GM23248 (cell line): Measurements from ENCODE around the gene PLXNB1.
"Not testable (repeated sequence)": the region's sequence is repeated elsewhere in the genome, so short reads cannot be mapped to it uniquely, and the experiment has no call there.

Source experiments
- EZH2 ChIP-seq: fragments of 200-600 bp; sonication (generic); IDR thresholded peaks from 2 replicates; pipeline ENCODE4 v1.6.1; 2018; ENCODE audit warnings: antibody characterized with exemption, mild to moderate bottlenecking; ENCODE audit not compliant: insufficient read depth, poor library complexity, severe bottlenecking
- EZH2phosphoT487 ChIP-seq: fragments of 200-600 bp; sonication (generic); IDR thresholded peaks from 2 replicates; pipeline ENCODE4 v1.6.1; 2018; ENCODE audit warnings: antibody characterized with exemption, moderate library complexity, mild to moderate bottlenecking, low read depth; ENCODE audit not compliant: insufficient read depth

- not testable (repeated sequence) for TF ChIP-seq EZH2, EZH2phosphoT487
These were observed 31.9 kb upstream of the PLXNB1 start for GRCh38 chr3:48461767-48462166.
